A549 treated with GW870086 at 1 μM for 4 hours (cell line): ENCODE results near the gene PCDHA12. TPM values are rescaled to one million over a fixed set of nuclear protein-coding genes. Genes with fewer than 3 reads are reported as not detected.

Experiments used
- total RNA-seq: library from RNA; stranded (reverse); fragments of 200-300 nt; extraction: Qiagen RNA extraction; gene quantifications from 5 replicates; pipeline ENCODE4 v1.2.3, GENCODE V29; 2022; ENCODE audit warnings: low read depth

The PCDHA12 gene, protein sequence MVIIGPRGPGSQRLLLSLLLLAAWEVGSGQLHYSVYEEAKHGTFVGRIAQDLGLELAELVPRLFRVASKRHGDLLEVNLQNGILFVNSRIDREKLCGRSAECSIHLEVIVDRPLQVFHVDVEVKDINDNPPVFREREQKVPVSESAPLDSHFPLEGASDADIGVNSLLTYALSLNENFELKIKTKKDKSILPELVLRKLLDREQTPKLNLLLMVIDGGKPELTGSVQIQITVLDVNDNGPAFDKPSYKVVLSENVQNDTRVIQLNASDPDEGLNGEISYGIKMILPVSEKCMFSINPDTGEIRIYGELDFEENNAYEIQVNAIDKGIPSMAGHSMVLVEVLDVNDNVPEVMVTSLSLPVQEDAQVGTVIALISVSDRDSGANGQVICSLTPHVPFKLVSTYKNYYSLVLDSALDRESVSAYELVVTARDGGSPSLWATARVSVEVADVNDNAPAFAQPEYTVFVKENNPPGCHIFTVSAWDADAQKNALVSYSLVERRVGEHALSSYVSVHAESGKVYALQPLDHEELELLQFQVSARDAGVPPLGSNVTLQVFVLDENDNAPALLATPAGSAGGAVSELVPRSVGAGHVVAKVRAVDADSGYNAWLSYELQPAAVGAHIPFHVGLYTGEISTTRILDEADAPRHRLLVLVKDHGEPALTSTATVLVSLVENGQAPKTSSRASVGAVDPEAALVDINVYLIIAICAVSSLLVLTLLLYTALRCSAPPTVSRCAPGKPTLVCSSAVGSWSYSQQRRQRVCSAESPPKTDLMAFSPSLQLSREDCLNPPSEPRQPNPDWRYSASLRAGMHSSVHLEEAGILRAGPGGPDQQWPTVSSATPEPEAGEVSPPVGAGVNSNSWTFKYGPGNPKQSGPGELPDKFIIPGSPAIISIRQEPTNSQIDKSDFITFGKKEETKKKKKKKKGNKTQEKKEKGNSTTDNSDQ
- total RNA-seq, result 2.5 to 3.4 TPM (median 3.1 TPM) in 5 replicates

DNA sequence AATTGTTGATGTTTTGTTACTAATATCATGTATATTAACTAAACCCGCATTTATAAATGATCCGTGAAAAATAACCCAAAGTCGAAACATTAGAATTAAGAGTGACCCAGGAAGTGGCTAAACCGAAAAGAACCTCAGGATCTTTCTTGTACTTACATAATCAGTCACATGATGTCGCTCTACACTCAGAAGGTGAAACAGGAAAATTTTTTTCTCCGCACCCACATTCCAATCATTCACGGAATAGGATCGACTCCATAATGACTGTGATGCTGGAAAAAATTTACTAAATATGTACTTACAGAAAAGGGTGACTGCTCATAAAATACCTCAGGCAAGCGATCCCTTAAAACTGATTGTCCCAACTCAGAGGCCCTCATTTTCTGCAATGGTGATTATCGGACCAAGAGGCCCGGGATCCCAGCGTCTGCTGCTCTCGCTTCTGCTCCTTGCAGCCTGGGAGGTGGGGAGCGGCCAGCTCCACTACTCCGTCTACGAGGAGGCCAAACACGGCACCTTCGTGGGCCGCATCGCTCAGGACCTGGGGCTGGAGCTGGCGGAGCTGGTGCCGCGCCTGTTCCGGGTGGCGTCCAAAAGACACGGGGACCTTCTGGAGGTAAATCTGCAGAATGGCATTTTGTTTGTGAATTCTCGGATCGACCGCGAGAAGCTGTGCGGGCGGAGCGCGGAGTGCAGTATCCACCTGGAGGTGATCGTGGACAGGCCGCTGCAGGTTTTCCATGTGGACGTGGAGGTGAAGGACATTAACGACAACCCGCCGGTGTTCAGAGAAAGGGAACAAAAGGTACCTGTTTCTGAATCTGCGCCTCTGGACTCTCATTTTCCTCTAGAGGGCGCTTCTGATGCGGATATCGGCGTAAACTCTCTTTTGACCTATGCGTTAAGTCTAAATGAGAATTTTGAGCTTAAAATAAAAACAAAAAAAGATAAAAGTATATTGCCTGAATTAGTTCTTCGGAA lies at the start of gene PCDHA12:
TSS of gene PCDHA12 (plus strand) at position 224 of the 981 bp plus-strand sequence. CDS start at position 389, 165 bp downstream.

DNA sequence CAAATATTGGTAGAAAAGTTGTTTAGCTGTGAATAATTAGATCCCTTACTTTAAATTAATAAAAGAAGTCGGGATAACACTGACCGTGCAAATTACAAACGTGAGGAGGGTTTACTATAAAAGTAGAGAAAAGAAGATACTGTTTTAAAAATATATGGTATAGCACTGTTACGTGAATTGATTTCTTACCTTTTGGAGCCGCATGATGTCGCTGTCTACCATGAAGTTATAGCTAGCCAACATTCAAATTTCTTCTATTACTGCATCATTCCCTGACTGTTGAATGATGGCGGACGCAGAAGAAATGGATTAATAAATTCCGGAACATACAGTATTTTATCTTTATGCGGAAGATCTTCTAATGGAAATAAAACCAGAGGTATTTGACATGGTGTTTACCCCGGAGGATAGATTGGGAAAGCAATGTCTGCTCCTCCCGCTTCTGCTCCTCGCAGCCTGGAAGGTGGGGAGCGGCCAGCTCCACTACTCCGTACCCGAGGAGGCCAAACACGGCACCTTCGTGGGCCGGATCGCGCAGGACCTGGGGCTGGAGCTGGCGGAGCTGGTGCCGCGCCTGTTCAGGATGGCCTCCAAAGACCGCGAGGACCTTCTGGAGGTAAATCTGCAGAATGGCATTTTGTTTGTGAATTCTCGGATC lies 47.3 kb upstream of the PCDHA12 start, which contains the start of gene PCDHA6:
TSS of gene PCDHA6 (plus strand) at position 257 of the 658 bp plus-strand sequence. CDS start at position 389, 132 bp downstream.

DNA sequence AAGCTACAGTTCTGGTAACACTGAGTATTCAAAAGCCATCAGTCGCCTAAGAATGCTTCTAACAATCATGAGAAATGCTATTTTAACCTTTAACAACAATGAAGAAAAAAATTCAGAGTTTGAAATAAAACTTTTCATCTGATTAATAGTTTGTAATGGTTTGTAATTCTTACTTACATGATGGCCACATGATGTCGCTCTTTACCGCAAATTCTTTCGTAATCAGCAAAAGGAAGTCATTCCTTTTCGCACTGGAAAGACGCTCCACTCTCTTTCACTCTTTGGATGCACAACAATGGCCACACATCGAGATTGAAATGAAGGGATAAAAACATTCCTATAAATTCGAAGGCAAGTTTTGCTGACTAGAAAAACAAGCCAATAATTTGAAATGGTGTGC lies 41.1 kb upstream of the PCDHA12 start, which contains the start of gene PCDHA7:
TSS of gene PCDHA7 (plus strand) at position 277 of the 400 bp plus-strand sequence. CDS start at position 392, 115 bp downstream.

DNA sequence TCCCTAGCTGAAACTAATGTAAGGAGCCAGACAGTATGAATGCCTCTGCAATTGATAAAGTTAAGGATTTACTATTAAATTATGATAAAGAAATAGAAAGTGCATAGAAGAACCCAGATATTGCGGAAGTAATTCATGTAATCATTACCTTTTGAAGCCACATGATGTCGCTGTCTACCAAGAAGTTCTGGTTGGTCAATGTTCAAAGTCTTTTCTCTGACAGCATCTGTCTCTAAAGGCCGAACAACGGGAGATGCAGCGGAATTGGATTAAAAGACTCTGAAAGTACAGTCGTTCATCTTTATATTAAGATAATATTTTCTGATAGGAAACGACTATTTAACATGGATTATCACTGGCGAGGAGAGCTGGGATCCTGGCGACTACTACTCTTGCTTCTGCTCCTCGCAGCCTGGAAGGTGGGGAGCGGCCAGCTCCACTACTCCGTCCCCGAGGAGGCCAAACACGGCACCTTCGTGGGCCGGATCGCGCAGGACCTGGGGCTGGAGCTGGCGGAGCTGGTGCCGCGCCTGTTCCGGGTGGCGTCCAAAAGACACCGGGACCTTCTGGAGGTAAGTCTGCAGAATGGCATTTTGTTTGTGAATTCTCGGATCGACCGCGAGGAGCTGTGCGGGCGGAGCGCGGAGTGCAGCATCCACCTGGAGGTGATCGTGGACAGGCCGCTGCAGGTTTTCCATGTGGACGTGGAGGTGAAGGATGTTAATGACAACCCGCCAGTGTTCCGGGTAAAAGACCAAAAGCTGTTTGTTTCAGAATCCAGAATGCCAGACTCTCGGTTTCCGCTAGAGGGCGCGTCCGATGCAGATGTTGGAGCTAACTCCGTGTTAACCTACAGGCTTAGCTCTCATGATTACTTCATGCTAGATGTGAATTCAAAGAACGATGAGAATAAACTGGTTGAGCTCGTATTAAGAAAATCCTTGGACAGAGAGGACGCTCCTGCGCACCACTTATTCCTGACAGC lies 33.8 kb upstream of the PCDHA12 start, which contains the start of gene PCDHA8:
TSS of gene PCDHA8 (plus strand) at position 210 of the 985 bp plus-strand sequence. CDS start at position 345, 135 bp downstream.

DNA sequence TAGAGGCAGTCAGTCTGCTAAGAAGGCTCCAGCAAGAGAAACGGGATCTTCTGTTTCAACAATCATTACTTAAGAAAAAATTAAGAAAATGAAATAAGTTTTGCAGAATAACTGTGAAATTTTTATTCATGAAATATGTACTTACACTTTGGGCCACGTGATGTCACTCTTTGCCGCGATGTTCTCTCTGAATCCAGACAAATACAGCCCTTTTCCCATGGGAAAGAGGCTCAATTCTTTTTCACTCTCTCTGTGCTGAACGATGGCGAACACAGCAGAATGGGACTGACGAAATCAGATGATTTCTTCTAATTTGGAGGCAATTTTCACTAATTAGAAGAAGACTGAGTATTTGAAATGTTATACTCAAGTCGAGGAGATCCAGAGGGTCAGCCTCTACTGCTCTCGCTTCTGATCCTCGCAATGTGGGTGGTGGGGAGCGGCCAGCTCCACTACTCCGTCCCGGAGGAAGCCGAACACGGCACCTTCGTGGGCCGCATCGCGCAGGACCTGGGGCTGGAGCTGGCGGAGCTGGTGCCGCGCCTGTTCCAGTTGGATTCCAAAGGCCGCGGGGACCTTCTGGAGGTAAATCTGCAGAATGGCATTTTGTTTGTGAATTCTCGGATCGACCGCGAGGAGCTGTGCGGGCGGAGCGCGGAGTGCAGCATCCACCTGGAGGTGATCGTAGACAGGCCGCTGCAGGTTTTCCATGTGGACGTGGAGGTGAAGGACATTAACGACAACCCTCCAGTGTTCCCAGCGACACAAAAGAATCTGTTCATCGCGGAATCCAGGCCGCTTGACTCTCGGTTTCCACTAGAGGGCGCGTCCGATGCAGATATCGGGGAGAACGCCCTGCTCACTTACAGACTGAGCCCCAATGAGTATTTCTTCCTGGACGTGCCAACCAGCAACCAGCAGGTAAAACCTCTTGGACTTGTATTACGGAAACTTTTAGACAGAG lies 26.7 kb upstream of the PCDHA12 start, which contains the start of gene PCDHA9:
TSS of gene PCDHA9 (plus strand) at position 244 of the 964 bp plus-strand sequence. CDS start at position 358, 114 bp downstream.

DNA sequence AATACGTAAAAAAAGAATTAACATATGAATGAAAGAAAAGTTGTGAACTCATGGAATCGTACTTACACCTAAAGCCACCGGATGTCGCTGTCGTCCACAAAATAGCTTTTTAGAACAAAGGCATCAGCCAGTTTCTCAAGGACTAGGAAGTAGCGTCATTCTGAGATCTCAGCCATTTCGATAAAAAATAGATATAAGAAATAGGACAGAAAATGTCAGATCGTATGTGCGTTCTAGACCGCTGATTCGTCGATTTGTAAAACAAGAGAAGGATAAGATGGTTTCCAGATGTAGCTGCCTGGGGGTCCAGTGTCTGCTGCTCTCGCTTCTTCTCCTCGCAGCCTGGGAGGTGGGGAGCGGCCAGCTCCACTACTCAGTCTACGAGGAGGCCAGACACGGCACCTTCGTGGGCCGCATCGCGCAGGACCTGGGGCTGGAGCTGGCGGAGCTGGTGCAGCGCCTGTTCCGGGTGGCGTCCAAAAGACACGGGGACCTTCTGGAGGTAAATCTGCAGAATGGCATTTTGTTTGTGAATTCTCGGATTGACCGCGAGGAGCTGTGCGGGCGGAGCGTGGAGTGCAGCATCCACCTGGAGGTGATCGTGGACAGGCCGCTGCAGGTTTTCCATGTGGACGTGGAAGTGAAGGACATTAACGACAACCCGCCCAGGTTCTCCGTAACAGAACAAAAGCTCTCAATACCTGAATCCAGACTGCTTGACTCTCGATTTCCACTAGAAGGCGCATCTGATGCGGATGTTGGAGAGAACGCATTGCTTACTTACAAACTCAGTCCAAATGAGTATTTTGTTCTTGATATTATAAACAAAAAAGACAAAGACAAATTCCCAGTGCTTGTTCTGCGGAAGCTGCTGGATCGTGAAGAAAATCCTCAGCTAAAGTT lies 19.1 kb upstream of the PCDHA12 start, which contains the start of gene PCDHA10:
TSS of gene PCDHA10 (plus strand) at position 126 of the 903 bp plus-strand sequence. CDS start at position 278, 152 bp downstream.

DNA sequence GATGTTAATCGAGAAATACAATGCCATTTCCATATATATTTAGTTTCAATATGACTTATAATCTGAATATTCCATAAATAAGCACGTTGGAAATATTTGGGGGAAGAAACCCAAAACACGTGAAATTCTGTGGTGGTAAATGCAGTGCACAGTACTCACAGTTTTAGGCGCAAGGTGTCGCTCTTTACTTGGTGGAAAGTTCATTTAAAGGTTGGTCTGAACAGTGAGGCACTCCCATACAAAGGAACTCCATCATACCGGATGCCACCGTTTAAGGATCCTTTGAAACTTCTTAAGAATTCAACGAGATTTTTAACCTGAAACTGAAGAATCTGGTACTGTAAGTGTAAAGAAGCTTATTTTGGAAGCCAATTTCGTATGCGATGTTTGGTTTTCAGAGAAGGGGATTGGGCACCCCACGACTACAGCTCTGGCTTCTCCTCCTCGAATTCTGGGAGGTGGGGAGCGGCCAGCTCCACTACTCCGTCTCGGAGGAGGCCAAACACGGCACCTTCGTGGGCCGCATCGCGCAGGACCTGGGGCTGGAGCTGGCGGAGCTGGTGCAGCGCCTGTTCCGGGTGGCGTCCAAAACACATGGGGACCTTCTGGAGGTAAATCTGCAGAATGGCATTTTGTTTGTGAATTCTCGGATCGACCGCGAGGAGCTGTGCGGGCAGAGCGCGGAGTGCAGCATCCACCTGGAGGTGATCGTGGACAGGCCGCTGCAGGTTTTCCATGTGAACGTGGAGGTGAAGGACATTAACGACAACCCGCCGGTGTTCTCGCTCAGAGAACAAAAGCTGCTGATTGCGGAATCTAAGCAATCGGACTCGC lies 6.2 kb upstream of the PCDHA12 start, which contains the start of gene PCDHA11:
TSS of gene PCDHA11 (plus strand) at position 237 of the 834 bp plus-strand sequence. CDS start at position 384, 147 bp downstream.

DNA sequence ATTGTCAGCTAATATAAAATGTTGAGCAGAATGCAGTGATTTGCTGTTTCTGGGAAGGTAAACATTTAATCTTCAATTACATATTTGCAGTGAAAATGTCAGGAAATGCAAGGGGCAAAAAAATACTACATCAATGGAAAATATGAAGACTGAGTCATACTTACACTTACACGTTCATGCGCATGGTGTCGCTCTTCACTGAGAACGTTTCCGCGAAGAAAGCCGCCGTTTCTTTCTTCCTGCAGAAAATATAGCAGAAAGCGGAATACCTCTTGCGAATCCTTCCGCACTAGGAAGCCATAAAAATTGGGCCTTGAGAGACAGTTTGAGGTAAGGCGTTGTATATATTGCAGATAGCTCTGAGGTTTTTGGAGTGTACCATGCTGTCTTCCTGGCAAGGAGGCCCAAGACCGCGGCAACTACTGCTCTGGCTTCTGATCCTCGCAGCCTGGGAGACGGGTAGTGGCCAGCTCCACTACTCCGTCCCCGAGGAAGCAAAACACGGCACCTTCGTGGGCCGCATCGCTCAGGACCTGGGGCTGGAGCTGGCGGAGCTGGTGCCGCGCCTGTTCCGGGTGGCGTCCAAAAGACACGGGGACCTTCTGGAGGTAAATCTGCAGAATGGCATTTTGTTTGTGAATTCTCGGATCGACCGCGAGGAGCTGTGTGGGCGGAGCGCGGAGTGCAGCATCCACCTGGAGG lies 6.9 kb downstream of the PCDHA12 start, which contains the start of gene PCDHA13:
TSS of gene PCDHA13 (plus strand) at position 236 of the 702 bp plus-strand sequence. CDS start at position 381, 145 bp downstream.

DNA sequence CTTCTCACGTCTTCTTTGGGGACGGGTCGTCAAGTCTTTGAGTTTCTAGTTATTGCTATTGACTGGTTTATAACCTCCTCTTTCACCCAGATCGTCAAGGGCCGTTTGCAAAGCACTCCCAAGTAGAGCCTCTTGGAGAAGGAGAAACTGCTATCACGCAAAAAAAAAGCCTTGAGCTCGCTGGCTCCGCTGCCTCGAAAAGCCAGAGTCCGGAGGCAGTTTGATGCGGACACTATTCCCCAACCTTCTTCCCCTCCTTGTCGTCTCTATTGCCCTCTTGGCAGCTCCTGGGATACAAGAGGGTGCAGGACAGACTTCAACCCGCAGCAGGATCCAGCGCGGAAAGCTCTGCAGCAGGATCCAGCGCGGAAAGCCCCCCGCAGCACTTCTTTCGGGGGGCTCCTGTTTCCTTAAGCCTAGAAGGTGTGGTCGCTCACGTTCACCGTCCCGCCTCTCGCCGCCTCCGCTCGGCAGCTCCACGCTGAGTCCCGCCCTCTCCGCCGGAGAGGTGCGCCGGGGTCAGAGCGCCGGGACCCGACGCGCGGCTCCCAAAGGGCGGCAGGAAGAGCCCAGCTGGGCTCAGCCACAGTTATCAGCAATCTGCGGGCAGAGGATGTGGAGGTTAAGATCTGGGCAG lies 50.8 kb downstream of the PCDHA12 start, which contains the start of gene PCDHAC1:
TSS of gene PCDHAC1 (plus strand) at position 494 of the 637 bp plus-strand sequence. CDS start 594 bp downstream, outside the sequence.

Other genes starting within 250 kb of the PCDHA12 start
- gene CD14, start 242.1 kb upstream of the PCDHA12 start, total RNA-seq, result 3.0 to 4.8 TPM (median 4.6 TPM) in 5 replicates
- 9.1 to 14.6 TPM (median 12.8 TPM) in 5 replicates for gene TMCO6, start 235.9 kb upstream of the PCDHA12 start, total RNA-seq
- gene NDUFA2, start 227.7 kb upstream of the PCDHA12 start, total RNA-seq, result 110 to 128 TPM (median 113 TPM) in 5 replicates
- gene IK, start 227.5 kb upstream of the PCDHA12 start, total RNA-seq, result 82.9 to 107 TPM (median 88.8 TPM) in 5 replicates
- gene WDR55, start 210.4 kb upstream of the PCDHA12 start, total RNA-seq, result 27.1 to 30.4 TPM (median 30.0 TPM) in 5 replicates
- gene DND1, start 201.7 kb upstream of the PCDHA12 start, total RNA-seq, result 0.37 to 0.97 TPM (median 0.64 TPM) in 5 replicates
- 73.2 to 85.5 TPM (median 78.1 TPM) in 5 replicates for gene HARS1, start 183.9 kb upstream of the PCDHA12 start, total RNA-seq
- 33.2 to 42.4 TPM (median 37.4 TPM) in 5 replicates for gene HARS2, start 183.9 kb upstream of the PCDHA12 start, total RNA-seq
- gene ZMAT2, start 174.9 kb upstream of the PCDHA12 start, total RNA-seq, result 80.6 to 110 TPM (median 84.5 TPM) in 5 replicates
- 0.09 to 0.18 TPM (median 0.15 TPM) in 5 replicates for gene PCDHA1, start 89.2 kb upstream of the PCDHA12 start, total RNA-seq
- gene PCDHA2, start 80.5 kb upstream of the PCDHA12 start, total RNA-seq, result 0.06 to 0.10 TPM (median 0.07 TPM) in 3 of 5 replicates, not detected in the others
- 0.78 to 1.3 TPM (median 0.88 TPM) in 5 replicates for gene PCDHA3, start 74.3 kb upstream of the PCDHA12 start, total RNA-seq
- gene PCDHA4, start 68.2 kb upstream of the PCDHA12 start, total RNA-seq, result 1.6 to 2.2 TPM (median 2.0 TPM) in 5 replicates
- gene PCDHA5, start 53.7 kb upstream of the PCDHA12 start, total RNA-seq, result 0.50 to 0.74 TPM (median 0.70 TPM) in 5 replicates
- 0.05 to 0.09 TPM (median 0.08 TPM) in 3 of 5 replicates, not detected in the others for gene PCDHA6, start 47.3 kb upstream of the PCDHA12 start, total RNA-seq
- 0.08 to 0.13 TPM (median 0.10 TPM) in 5 replicates for gene PCDHA7, start 41.0 kb upstream of the PCDHA12 start, total RNA-seq
- gene PCDHA8, start 34.1 kb upstream of the PCDHA12 start, total RNA-seq, result 0.03 to 0.11 TPM in 2 of 5 replicates, not detected in the others
- 0.02 to 0.07 TPM in 2 of 5 replicates, not detected in the others for gene PCDHA9, start 26.9 kb upstream of the PCDHA12 start, total RNA-seq
- 0.03 to 0.05 TPM (median 0.04 TPM) in 4 of 5 replicates, not detected in the other for gene PCDHA10, start 19.4 kb upstream of the PCDHA12 start, total RNA-seq
- 0.06 to 0.96 TPM (median 0.11 TPM) in 5 replicates for gene PCDHA11, start 6.4 kb upstream of the PCDHA12 start, total RNA-seq
- gene PCDHA13, start 6.8 kb downstream of the PCDHA12 start, total RNA-seq, result 0.07 to 0.17 TPM (median 0.10 TPM) in 5 replicates
- gene PCDHAC1, start 51.0 kb downstream of the PCDHA12 start, total RNA-seq, result 2.4 to 3.3 TPM (median 3.0 TPM) in 5 replicates
- 4.0 to 5.0 TPM (median 4.4 TPM) in 5 replicates for gene PCDHAC2, start 91.2 kb downstream of the PCDHA12 start, total RNA-seq
- not detected in 5 replicates for gene PCDHB1, start 176.1 kb downstream of the PCDHA12 start, total RNA-seq
- gene PCDHB2, start 219.3 kb downstream of the PCDHA12 start, total RNA-seq, result 3.3 to 4.1 TPM (median 3.4 TPM) in 5 replicates
- gene PCDHB3, start 225.2 kb downstream of the PCDHA12 start, total RNA-seq, result 0.05 TPM in 1 of 5 replicates, not detected in the others
- gene PCDHB4, start 246.5 kb downstream of the PCDHA12 start, total RNA-seq, result 0.03 to 0.11 TPM (median 0.08 TPM) in 3 of 5 replicates, not detected in the others